ENCODE results near the gene PHACTR2.

The PHACTR2 gene

DNA sequence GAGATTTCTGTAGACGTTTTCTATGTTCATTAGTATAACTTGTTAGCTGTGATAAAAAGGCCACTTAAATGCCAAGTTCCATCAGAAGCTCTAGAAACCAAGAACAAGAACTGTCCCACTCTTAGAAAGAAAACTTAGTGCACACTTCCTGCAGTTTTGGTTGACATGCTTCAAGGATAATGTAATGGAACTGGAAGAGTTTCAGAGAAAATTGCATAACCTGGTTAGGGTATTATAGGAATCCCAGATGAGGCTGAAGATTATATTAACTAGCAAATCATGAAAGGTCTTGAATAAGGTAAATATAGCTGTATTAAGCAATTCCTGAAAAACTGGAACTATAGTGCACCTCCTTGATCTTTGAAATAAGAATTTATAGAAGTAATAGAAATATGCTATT, 1.8 kb upstream of the PHACTR2 start:
- DNase-seq = no peak

GRCh38 chr6:143676437-143677045, 1.2 kb upstream of the PHACTR2 start:
- no peak for DNase-seq

GRCh38 chr6:143677577-143677890, 231 bp upstream of the PHACTR2 start:
- DNase-seq = no peak

- DNase-seq = peak; percentile 8
These were observed 1.3 kb downstream of the PHACTR2 start for GRCh38 chr6:143679041-143679440.

- no peak for DNase-seq
These were observed 2.4 kb downstream of the PHACTR2 start for GRCh38 chr6:143680141-143680540.

DNA sequence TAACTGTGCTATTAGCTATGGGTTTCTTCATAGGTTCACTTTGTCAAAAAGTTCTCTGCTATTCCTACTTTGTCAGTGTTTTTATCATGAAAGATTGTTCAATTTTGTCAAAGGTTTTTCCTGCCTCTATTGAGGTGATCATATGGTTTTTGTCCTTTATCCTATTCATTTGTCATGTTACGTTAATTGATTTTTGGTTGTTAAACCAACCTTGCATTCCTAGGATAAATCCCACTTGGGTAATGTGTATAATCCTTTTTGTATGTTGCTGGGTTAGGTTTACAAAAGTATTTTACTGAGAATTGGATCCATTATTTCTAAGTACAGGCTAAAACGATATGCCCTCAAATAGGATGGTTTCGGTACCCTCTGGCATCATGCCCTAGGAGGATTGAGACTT, 5.0 kb downstream of the PHACTR2 start:
- DNase-seq = no peak

- DNase-seq = no peak
These were observed 6.7 kb downstream of the PHACTR2 start for GRCh38 chr6:143684486-143684885.

- DNase-seq = no peak
These were observed 7.9 kb downstream of the PHACTR2 start for GRCh38 chr6:143685653-143686052.

DNA sequence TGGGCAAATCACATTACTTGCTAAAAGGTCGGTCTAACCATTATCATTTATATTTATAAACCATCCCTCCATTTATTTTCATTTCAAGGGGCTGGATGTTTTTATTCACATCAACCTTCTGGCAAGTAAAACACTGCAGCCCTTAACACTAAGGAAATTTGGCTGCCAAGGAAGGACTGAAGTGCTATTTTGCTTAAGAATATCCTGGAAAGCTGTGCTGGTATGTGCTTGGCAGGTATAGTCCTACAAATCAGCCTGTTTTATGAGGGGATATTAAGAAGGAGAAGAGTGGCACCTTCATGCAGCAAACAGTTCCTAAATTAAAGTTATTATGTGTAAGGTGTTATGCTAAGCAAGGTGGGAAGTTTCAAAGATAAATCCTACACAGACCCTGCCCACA, 9.8 kb downstream of the PHACTR2 start:
- DNase-seq = no peak

DNA sequence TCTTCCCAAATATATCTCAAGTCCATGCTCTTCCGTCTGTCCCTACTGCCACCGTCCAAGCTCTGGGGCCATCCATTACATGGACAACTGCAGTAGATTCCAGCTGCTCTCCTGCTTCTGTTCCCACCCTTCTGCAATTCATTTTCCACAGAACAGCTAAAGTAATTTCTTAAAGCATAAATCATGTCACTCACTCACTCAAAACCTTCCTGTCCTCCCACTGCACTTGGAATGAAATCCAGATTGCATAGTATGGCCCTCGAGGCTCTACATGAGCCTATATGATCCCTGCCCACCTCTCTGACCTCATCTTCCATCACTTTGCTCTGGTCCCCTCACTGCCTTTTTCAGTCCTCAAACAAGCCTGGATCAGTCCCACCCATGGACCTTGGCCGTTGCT, 10.9 kb downstream of the PHACTR2 start:
- DNase-seq = no peak

- DNase-seq = no peak
These were observed 12.1 kb downstream of the PHACTR2 start for GRCh38 chr6:143689852-143690251.

- DNase-seq = no peak
These were observed 13.4 kb downstream of the PHACTR2 start for GRCh38 chr6:143691155-143691554.

DNA sequence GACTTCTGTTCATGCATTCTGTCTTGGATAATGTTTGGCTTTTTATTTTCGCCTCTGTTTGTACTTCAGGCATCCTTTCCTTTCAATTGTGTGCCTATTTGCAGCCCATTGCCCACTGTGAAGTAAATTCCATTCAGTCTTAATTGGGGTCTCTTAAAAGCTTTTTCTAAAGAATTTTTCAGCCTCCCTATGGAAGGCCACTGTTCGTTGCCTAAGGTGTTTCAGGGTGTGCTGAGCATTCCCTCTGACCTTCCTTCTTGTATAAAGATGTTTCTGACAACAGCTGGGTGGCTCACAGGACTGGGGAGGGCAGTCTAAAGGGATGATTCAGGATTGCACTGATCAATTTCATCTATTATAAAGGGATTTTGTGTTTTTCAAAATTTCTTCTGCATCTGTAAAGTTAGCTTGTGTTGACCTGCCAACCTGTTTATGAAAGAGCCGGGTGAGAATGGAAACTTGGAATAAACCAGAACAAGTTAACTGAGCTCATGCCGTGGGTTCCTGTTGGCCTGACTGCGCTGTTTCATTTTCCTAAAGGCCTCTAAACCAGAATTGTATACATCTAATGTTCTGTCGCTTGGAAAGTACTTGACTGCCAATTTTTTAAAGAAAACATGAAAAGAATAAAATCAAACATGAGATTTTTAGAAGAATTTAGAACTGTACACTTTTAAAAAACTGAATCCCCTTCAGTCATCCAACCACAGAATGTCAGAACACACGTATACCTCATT, 14.3 kb downstream of the PHACTR2 start:
- DNase-seq = no peak

DNA sequence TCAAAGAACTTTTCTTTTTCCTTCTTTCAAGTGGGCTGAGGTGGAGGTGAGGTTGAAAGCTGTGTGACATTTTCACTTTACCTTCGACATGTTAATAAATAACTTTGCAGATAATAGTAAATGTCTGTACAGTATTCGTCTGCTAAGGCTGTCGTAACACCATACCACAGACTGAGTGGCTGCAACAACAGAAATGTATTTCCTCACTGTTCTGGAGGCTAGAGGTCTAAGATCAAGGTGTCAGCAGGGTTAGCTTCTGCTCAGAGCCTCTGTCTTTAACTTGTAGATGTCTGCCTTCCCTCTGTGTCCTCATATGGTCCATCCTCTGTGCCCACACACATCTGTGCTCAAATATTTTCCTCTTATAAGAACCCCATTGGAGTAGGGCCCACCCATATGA, 14.9 kb downstream of the PHACTR2 start:
- DNase-seq = no peak

- no peak for DNase-seq
These were observed 16.2 kb downstream of the PHACTR2 start for GRCh38 chr6:143694013-143694412.

- no peak for DNase-seq
These were observed 16.8 kb downstream of the PHACTR2 start for GRCh38 chr6:143694560-143694959.

DNA sequence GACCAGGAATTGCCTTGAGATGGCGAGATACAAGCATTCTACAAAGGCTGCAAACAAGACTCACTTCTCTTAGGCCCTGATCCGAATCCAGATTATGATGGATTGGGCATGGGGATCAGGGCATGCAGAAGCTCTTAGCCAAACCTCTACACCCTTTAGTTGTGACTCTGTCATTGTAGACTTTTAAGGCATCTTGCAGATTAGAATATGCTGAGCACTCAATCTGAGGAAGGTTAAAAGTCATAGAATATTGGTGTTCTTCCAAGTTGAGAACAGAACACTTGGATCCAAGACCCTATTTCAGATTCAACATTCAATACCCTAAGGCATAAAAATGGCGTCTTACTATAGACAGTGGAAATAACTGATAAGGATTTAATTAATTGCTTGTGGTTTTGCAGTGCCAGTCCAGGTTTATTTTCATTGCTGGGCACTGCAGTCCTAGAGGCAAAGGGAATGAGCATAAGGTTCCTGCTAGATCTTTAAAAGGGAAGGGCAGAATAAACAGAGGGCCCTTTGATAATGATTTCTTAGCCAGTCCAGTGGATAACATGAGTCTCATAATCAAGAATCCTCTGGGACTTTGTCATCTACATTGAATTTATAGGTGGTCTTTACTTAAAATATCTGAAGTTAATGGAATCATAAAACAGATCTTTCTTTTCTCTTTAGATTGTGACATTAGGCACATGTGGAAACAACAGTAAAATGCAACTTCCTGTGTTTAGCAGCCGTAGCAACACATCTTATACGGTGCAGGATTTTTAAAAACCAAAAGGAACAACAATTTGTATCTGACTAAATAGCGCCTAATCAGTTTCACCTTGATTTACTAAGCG, 17.6 kb downstream of the PHACTR2 start:
- no peak for DNase-seq

GRCh38 chr6:143695969-143696663, 18.4 kb downstream of the PHACTR2 start:
- DNase-seq = no peak

DNA sequence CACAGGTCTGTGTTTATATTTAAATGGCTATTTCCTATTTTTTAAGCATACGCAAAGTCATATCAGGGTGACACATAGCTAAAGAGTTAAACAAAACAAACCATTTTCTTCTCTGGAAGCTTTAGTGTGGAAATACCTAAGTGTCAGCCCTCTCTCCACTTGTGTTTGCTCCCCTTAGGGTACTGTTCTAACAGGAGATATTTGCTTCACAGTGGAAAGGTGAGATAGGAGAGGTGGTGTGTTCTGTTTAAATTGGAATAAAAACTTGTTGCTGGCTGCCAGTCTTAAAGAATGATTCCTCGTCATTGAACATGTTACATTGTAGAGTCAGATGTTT, 18.9 kb downstream of the PHACTR2 start:
- no peak for DNase-seq

DNA sequence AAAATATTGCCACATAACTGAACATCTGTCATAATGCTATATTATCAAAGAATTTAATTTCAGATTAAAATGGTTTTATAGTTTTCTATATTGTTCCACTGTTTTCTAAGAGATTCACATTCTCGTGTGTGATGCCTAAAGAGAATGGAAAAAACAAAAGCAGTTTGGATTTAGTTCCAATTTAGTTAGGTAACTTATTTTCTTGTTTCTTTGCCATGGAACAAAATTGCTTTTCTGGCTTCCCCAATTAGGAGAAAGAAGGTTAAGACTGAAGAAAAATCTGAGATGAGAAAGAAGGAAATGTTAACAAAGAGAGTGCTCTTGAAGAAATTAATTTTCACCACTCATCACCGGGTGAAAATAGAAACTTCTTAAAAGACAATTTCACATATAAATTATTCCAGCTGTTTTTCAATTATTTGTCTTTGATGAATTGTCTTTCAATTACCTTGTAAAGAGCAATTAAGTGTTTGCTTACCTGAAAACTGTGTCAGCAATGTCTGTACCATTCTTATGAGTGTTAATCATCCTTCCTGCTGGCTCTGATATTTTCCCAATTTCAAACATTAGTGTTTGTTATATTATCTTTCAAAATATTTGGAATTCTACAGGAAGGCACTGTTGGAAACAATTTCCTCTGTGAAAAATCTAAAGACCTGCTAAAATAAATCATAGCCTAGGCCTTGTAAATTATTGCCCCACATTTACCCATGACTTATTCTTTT, 19.5 kb downstream of the PHACTR2 start:
- no peak for DNase-seq

DNA sequence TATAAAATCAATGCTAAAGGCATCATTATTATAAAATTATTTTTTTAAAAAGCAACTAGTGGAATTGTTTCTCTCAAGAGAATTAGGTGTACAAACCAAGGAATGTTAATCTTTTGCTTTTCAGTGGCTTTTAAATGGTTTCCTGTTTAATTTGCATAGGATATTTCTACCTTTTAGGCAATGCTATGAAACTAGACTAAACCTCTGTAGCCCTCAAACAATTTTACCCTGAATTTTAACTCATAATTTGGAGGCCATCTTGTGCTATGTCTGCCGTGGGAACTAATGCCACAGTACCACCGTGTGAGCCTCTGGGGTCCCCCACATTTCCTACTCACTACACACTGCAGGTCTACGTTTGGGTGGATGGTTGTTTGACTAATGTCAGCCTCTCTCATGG, 20.6 kb downstream of the PHACTR2 start:
- no peak for DNase-seq

DNA sequence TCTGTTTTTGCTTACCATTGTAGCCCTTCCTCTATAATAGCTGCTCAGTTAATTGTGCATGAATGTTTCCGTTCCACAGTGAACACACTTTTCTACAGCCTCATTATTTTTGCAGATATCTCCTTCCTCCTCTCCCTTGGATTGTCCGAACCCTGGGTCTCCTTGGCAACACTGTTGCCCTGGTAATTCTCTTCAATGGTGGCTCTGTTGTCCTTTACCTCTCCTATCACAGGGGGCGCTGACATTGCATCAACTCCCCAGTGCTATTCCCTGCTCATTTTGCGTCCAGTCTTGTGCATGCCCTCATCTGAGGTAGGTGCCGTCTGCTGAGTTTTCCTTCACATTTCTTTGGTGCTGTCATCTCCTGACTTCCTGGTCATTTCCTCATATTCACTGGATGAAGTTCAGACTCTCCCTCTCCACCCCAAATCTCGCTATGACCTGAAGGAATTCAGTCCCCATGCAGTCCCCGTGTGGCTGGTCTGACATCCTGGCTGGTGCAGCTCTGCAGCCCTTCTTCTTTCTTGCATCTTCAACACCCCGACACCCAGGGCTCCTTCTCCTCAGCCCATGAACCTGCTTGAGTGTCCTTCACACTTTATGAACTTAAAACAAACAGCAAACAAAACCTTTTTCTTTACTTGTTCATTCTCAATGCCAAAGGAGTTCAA, 21.1 kb downstream of the PHACTR2 start:
- no peak for DNase-seq

All from CD4-positive, alpha-beta T cell treated with Interleukin-17A for 1 hour (primary cell).